ENCODE data around the gene SRRM3. TPM values are rescaled to one million over a fixed set of nuclear protein-coding genes. Genes with fewer than 3 reads are reported as not detected.

The SRRM3 gene
- total RNA-seq, 2 donors from 2014 or later: 4.1 to 5.0 TPM

- H3K4me1 ChIP-seq (ENCODE audit: control insufficient read depth, insufficient read depth, low read length): peaks cover 2% of the 10 kb centered on the region
- WGBS, 2 experiments (ENCODE audit: insufficient coverage in 1 of 2, insufficient read length in 1 of 2): 96 to 100% methylated on average over 1 to 2 of the region's 2 CpGs
- peaks cover 31% of the 10 kb centered on the region for H3K27me3 Mint-ChIP-seq (ENCODE audit: insufficient read depth)
Observed at GRCh38 chr7:76222333-76222732, 20.6 kb downstream of the SRRM3 start.

DNA sequence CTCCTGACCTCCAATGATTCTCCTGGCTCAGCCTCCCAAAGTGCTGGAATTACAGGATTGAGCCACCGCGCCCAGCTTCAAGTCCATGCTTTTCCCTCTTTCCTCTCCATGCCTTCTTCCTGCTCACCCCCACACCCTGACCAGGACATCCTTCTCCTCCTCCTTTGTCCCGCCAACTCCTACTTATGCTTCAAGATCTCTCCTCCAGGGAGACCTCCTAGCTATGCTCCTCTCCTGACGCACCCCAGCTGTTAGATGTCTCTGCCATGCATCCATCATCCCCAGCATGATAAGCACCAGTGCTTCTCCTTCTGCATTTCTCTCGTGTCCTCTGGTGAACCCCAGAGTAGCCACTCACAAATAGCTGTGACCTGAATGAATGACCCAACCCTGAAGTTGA is 21.1 kb downstream of the SRRM3 start:
- H3K4me3 Mint-ChIP-seq: no peak overlapping the region
- H3K4me1 ChIP-seq (ENCODE audit: control insufficient read depth, insufficient read depth, low read length): peaks cover 2% of the 10 kb centered on the region
- no peak overlapping the region for H3K27ac Mint-ChIP-seq
- H3K27me3 Mint-ChIP-seq (ENCODE audit: insufficient read depth): peaks cover 34% of the 10 kb centered on the region
- no peak overlapping the region for H3K27ac ChIP-seq (ENCODE audit: low read depth, low read length)
- H3K9ac ChIP-seq (ENCODE audit: extremely low read depth, low read length, poor library complexity, severe bottlenecking): no peak overlapping the region
- 79 to 88% methylated on average over 3 to 5 of the region's 5 CpGs for WGBS, 2 experiments (ENCODE audit: insufficient coverage in 1 of 2, insufficient read length in 1 of 2)
- peaks cover 10% of the 10 kb centered on the region for H3K27me3 ChIP-seq (ENCODE audit: control insufficient read depth, insufficient read depth, low read length, poor library complexity, severe bottlenecking)
- no peaks in the 10 kb centered on the region for H3K36me3 Mint-ChIP-seq (ENCODE audit: low read depth)
- TF ChIP-seq CTCF (conservative IDR thresholded peaks at IDR 0.05): no peak
- peaks cover 17% of the 10 kb centered on the region for H3K4me1 Mint-ChIP-seq
- no peak for DNase-seq
- no peak overlapping the region for H3K4me3 ChIP-seq (ENCODE audit: low read length)
- no peaks in the 10 kb centered on the region for H3K9me3 Mint-ChIP-seq
- no peaks in the 10 kb centered on the region for H3K9me3 ChIP-seq (ENCODE audit: control insufficient read depth, low read length)
- H3K36me3 ChIP-seq (ENCODE audit: control insufficient read depth, insufficient read depth, low read length): no peaks in the 10 kb centered on the region

More at GRCh38 chr7:76222333-76222732, 20.6 kb downstream of the SRRM3 start:
- no peak overlapping the region for H3K27ac Mint-ChIP-seq
- no peak overlapping the region for H3K9ac ChIP-seq (ENCODE audit: extremely low read depth, low read length, poor library complexity, severe bottlenecking)
- H3K27ac ChIP-seq (ENCODE audit: low read depth, low read length): no peak overlapping the region
- TF ChIP-seq CTCF (conservative IDR thresholded peaks at IDR 0.05): no peak
- H3K27me3 ChIP-seq (ENCODE audit: control insufficient read depth, insufficient read depth, low read length, poor library complexity, severe bottlenecking): peaks cover 10% of the 10 kb centered on the region
- no peaks in the 10 kb centered on the region for H3K9me3 ChIP-seq (ENCODE audit: control insufficient read depth, low read length)
- no peaks in the 10 kb centered on the region for H3K36me3 Mint-ChIP-seq (ENCODE audit: low read depth)
- no peaks in the 10 kb centered on the region for H3K36me3 ChIP-seq (ENCODE audit: control insufficient read depth, insufficient read depth, low read length)
- no peak overlapping the region for H3K4me3 Mint-ChIP-seq
- no peak for DNase-seq
- H3K4me3 ChIP-seq (ENCODE audit: low read length): no peak overlapping the region
- no peaks in the 10 kb centered on the region for H3K9me3 Mint-ChIP-seq
- peaks cover 22% of the 10 kb centered on the region for H3K4me1 Mint-ChIP-seq

GRCh38 chr7:76223286-76223972 is 21.7 kb downstream of the SRRM3 start:
- Mint-ChIP-seq H3K4me3 (no peak overlapping the region), H3K27me3 (ENCODE audit: insufficient read depth) (peaks cover 34% of the 10 kb centered on the region), H3K9me3 (no peaks in the 10 kb centered on the region), H3K27ac (no peak overlapping the region), H3K36me3 (ENCODE audit: low read depth) (no peaks in the 10 kb centered on the region), H3K4me1 (peaks cover 11% of the 10 kb centered on the region)
- TF ChIP-seq CTCF (conservative IDR thresholded peaks at IDR 0.05): no peak
- H3K4me3 ChIP-seq (ENCODE audit: low read length): no peak overlapping the region
- WGBS, 2 experiments (ENCODE audit: insufficient coverage in 1 of 2, insufficient read length in 1 of 2): 52 to 62% methylated on average over 3 of the region's 3 CpGs
- no peaks in the 10 kb centered on the region for H3K36me3 ChIP-seq (ENCODE audit: control insufficient read depth, insufficient read depth, low read length)
- H3K27me3 ChIP-seq (ENCODE audit: control insufficient read depth, insufficient read depth, low read length, poor library complexity, severe bottlenecking): peaks cover 10% of the 10 kb centered on the region
- no peaks in the 10 kb centered on the region for H3K9me3 ChIP-seq (ENCODE audit: control insufficient read depth, low read length)
- H3K9ac ChIP-seq (ENCODE audit: extremely low read depth, low read length, poor library complexity, severe bottlenecking): no peak overlapping the region
- no peak for DNase-seq
- peaks cover 2% of the 10 kb centered on the region for H3K4me1 ChIP-seq (ENCODE audit: control insufficient read depth, insufficient read depth, low read length)
- no peak overlapping the region for H3K27ac ChIP-seq (ENCODE audit: low read depth, low read length)

Data from endodermal cell (in vitro differentiated cells).